GM10248 (cell line): ENCODE results near the gene MB.

Source experiments
- CTCF ChIA-PET: fragments of 300-600 bp; sonication (Branson Sonifier 250); formaldehyde crosslinking; extraction: SDS; loops from one replicate; lab custom pipeline; 2021; ENCODE audit warnings: antibody characterized with exemption; lab: Yijun Ruan, JAX
- POLR2A ChIA-PET: fragments of 350-650 bp; sonication (Branson Sonifier 250); formaldehyde crosslinking; extraction: SDS; loops from one replicate; lab custom pipeline; 2020; ENCODE audit warnings: antibody characterized with exemption; lab: Yijun Ruan, JAX
- DNase-seq: peaks from one replicate; pipeline ENCODE4 v3.0.0; 2012; ENCODE audit errors: extremely low spot score
- TF ChIP-seq, protein P1 (sequence below): IDR thresholded peaks from 2 replicates; pipeline ENCODE4 v1.5.1; 2012; ENCODE audit warnings: mild to moderate bottlenecking, low read depth; ENCODE audit errors: extremely low read depth, missing control alignments, control extremely low read depth

MB gene

DNA sequence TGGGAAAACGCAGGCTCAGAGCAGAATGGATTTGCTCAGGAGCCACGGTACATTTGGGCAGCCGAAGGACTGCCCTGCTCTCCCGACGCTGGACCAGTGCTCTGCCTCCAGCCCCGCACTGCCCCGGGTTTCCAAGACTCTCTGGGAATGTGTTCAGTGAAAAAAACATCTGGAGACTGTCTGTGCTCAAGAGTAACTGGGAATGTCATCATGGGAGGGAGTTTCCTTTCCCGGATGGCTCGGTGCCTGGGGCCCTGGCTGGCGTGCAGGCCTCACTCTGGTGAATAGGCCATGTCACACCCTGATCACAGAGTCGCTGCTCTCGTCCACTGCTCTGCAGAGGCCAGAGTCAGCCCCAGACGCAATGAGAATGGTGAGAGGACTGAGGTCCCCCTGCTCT, 21.3 kb upstream of the MB start:
- POLR2A ChIA-PET = no interaction called here
- TF ChIP-seq, protein P1, sequence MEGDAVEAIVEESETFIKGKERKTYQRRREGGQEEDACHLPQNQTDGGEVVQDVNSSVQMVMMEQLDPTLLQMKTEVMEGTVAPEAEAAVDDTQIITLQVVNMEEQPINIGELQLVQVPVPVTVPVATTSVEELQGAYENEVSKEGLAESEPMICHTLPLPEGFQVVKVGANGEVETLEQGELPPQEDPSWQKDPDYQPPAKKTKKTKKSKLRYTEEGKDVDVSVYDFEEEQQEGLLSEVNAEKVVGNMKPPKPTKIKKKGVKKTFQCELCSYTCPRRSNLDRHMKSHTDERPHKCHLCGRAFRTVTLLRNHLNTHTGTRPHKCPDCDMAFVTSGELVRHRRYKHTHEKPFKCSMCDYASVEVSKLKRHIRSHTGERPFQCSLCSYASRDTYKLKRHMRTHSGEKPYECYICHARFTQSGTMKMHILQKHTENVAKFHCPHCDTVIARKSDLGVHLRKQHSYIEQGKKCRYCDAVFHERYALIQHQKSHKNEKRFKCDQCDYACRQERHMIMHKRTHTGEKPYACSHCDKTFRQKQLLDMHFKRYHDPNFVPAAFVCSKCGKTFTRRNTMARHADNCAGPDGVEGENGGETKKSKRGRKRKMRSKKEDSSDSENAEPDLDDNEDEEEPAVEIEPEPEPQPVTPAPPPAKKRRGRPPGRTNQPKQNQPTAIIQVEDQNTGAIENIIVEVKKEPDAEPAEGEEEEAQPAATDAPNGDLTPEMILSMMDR = no peak
- DNase-seq = no peak
- CTCF ChIA-PET = no interaction called here

- ChIA-PET CTCF (interaction anchor here (1.7 kb wide), 1 partner anchor 10 kb away, joined by 4 read pairs; no protein-coding TSS in a partner anchor), POLR2A (no interaction called here)
- DNase-seq = no peak
- TF ChIP-seq, protein P1 = no peak
These were observed 20.9 kb upstream of the MB start for GRCh38 chr22:35638001-35638400.

- CTCF ChIA-PET = interaction anchor here (1.7 kb wide), 1 partner anchor 10 kb away, joined by 4 read pairs; no protein-coding TSS in a partner anchor
- DNase-seq = no peak
- POLR2A ChIA-PET = interaction anchor here (0.6 kb wide), 1 partner anchor 726 kb away, joined by 3 read pairs; no protein-coding TSS in a partner anchor
- TF ChIP-seq, protein P1 = no peak
These were observed 20.1 kb upstream of the MB start for GRCh38 chr22:35637254-35637653.

- no peak for DNase-seq
- CTCF ChIA-PET = interaction anchor here (1.4 to 2.4 kb wide), 5 partner anchors 9 to 489 kb away, joined by 3 to 8 read pairs (median 4); partner anchors contain the start of gene APOL6
- POLR2A ChIA-PET = no interaction called here
- TF ChIP-seq, protein P1 = no peak
These were observed 17.9 kb upstream of the MB start for GRCh38 chr22:35634943-35635540.

DNA sequence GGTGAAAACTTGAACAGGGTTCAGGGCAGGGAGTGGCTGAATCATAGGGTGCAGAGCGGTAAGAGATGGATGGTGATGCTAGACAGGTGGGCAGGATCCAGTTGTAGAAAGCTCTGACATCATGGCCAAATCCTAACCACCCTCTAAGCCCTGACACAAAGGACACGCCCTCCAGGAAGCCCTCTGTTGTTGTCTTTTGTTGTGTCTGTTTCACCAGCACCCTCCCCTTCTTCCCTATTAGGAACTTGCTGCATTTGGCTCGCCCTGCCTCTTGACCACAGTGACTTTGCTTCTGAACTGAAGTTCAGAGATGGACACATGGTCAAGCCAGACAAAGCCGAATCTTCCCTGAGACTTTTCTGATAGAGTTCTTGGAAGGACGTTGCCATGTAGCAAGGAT, 16.9 kb upstream of the MB start:
- ChIA-PET POLR2A (no interaction called here), CTCF (interaction anchor here (1.4 to 2.3 kb wide), 4 partner anchors 10 to 490 kb away, joined by 3 to 4 read pairs (median 4); no protein-coding TSS in a partner anchor)
- no peak for DNase-seq
- TF ChIP-seq, protein P1 = no peak

DNA sequence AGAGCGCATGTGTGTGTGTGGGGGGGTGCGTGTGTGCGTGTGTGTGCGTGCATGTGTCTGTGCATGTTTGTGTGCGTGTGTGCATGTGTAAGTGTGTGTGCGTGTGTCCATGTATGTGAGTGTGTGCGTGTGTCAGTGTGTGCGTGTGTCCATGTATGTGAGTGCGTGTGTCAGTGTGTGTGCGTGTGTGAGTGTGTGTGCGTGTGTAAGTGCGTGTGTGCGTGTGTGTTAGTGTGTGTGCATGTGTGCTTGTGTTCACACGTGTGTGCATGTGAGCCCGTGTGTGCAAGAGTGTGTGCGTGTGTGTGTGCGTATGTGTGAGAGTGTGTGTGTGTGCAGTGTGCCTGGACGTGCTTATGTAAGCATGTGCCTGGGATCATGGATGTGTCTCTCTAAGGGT, 16.4 kb upstream of the MB start:
- TF ChIP-seq, protein P1 = no peak
- CTCF ChIA-PET = interaction anchor here (2.3 kb wide), 1 partner anchor 10 kb away, joined by 4 read pairs; no protein-coding TSS in a partner anchor
- POLR2A ChIA-PET = no interaction called here
- no peak for DNase-seq
